ENCODE results near the gene NFYB.

DNA sequence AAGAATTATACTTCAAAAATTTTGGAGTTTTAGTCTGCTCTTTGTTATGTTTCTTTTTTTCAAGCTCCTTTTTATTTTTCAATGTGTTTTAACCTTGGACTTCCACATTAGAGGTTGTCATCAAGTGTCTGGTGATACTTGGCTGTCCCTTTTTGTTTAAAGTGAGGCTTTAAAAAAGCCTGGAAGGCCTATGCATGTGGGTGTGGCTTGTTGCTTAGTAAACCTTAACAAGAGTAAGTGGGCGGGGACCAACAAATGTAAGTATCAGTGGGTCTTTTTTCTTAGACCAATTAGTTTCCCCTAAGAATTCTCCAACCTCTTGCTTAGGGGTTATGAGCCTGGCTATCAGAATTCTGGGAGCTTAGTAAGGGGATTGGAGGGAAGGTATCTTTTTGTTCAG, 47.3 kb downstream of the NFYB start:
- no peak for TF ChIP-seq CTCF (IDR thresholded peaks at IDR 0.05; ENCODE audit: low read depth, low read length, poor library complexity, severe bottlenecking)
- no peak for TF ChIP-seq EZH2phosphoT487 (IDR thresholded peaks at IDR 0.05; ENCODE audit: borderline replicate concordance, low read length)
